Neural cell (in vitro differentiated cells): ENCODE results near the gene CNPPD1. TPM values are rescaled to one million over a fixed set of nuclear protein-coding genes. Genes with fewer than 3 reads are reported as not detected.

Source experiments
- H2AFZ ChIP-seq: fragments of 200-600, 300-800 bp; sonication (generic), shearing (Covaris generic); 2 replicates; pipeline ENCODE4 v1.6.0; 2014; ENCODE audit warnings: low read depth, mild to moderate bottlenecking, antibody characterized with exemption, low read length, moderate library complexity
- H3F3A ChIP-seq: fragments of 200-600 bp; shearing (Covaris generic); 2 replicates; pipeline ENCODE4 v1.6.1; 2016; ENCODE audit warnings: mild to moderate bottlenecking, moderate library complexity, mixed read lengths, antibody characterized with exemption, low read length; ENCODE audit not compliant: insufficient read depth, poor library complexity, severe bottlenecking
- H3K27ac ChIP-seq: fragments of 200-600, 300-800 bp; sonication (generic), shearing (Covaris generic); 2 replicates; pipeline ENCODE4 v1.5.1; 2014; ENCODE audit warnings: mild to moderate bottlenecking, low read length, moderate library complexity
- H3K27me3 ChIP-seq: fragments of 300-800, 200-600 bp; sonication (generic), shearing (Covaris generic); 2 replicates; pipeline ENCODE4 v1.6.0; 2014; ENCODE audit warnings: mild to moderate bottlenecking, low read depth, low read length, moderate library complexity; ENCODE audit not compliant: insufficient read depth
- H3K36me3 ChIP-seq: fragments of 300-800, 200-600 bp; sonication (generic), shearing (Covaris generic); 2 replicates; pipeline ENCODE4 v1.5.1; 2014; ENCODE audit warnings: mild to moderate bottlenecking, antibody characterized with exemption, low read length, moderate library complexity; ENCODE audit not compliant: insufficient read depth
- H3K4me2 ChIP-seq: fragments of 300-800, 200-600 bp; sonication (generic), shearing (Covaris generic); 2 replicates; pipeline ENCODE4 v1.6.0; 2014; ENCODE audit warnings: mild to moderate bottlenecking, low read length
- H3K4me3 ChIP-seq: fragments of 300-800, 200-600 bp; sonication (generic), shearing (Covaris generic); 2 replicates; pipeline ENCODE4 v1.5.1; 2014; ENCODE audit warnings: mild to moderate bottlenecking, low read length, moderate library complexity
- H3K79me2 ChIP-seq: fragments of 200-600 bp; shearing (Covaris generic); replicated peaks from 2 replicates; pipeline ENCODE4 v1.6.0; 2014; ENCODE audit warnings: mild to moderate bottlenecking, low read length, moderate library complexity; ENCODE audit not compliant: insufficient read depth
- H3K9ac ChIP-seq: fragments of 300-800, 200-600 bp; sonication (generic), shearing (Covaris generic); 2 replicates; pipeline ENCODE4 v1.6.1; 2016; ENCODE audit warnings: mild to moderate bottlenecking, low read length, mixed read lengths
- H3K9me2 ChIP-seq: fragments of 200-600 bp; shearing (Covaris generic); 2 replicates; pipeline ENCODE4 v1.6.1; 2016; ENCODE audit warnings: mild to moderate bottlenecking, low read length, mixed read lengths; ENCODE audit not compliant: insufficient read depth
- H3K9me3 ChIP-seq: fragments of 200-600, 300-800 bp; sonication (generic), shearing (Covaris generic); 2 replicates; pipeline ENCODE4 v1.6.1; 2016; ENCODE audit warnings: mild to moderate bottlenecking, mixed run types, low read length, moderate library complexity, mixed read lengths
- H4K20me1 ChIP-seq: fragments of 200-600 bp; shearing (Covaris generic); 2 replicates; pipeline ENCODE4 v1.6.1; 2016; ENCODE audit warnings: mild to moderate bottlenecking, mixed run types; ENCODE audit not compliant: insufficient read depth
- CTCF ChIP-seq: fragments of 450-650 bp; IDR thresholded peaks from 2 replicates; pipeline ENCODE4 v1.5.1; 2014; ENCODE audit warnings: antibody characterized with exemption, mild to moderate bottlenecking, moderate library complexity; ENCODE audit not compliant: poor library complexity, severe bottlenecking
- EP300 ChIP-seq: fragments of 450-650 bp; conservative IDR thresholded peaks from 2 replicates; pipeline ENCODE4 v1.6.1; 2014; ENCODE audit warnings: antibody characterized with exemption, mild to moderate bottlenecking, moderate library complexity; ENCODE audit not compliant: poor library complexity, severe bottlenecking
- EZH2 ChIP-seq: fragments of 200-600, 300-800 bp; shearing (Covaris generic), sonication (generic); IDR thresholded peaks from 2 replicates; pipeline ENCODE4 v1.6.1; 2014; ENCODE audit warnings: antibody characterized with exemption, low read length, borderline replicate concordance, mild to moderate bottlenecking; ENCODE audit not compliant: insufficient read depth, poor library complexity, severe bottlenecking
- MXI1 ChIP-seq: fragments of 450-650 bp; conservative IDR thresholded peaks from 2 replicates; pipeline ENCODE4 v1.6.1; 2014; ENCODE audit warnings: antibody characterized with exemption, mild to moderate bottlenecking; ENCODE audit not compliant: poor library complexity, severe bottlenecking
- POLR2AphosphoS5 ChIP-seq: IDR thresholded peaks from 2 replicates; pipeline ENCODE4 v1.6.1; 2012
- RAD21 ChIP-seq: fragments of 450-650 bp; conservative IDR thresholded peaks from 2 replicates; pipeline ENCODE4 v1.6.1; 2014; ENCODE audit warnings: antibody characterized with exemption, mild to moderate bottlenecking, moderate library complexity
- REST ChIP-seq: IDR thresholded peaks from 2 replicates; pipeline ENCODE4 v1.6.1; 2012; ENCODE audit warnings: borderline replicate concordance
- SMC3 ChIP-seq: fragments of 450-650 bp; conservative IDR thresholded peaks from 2 replicates; pipeline ENCODE4 v1.6.1; 2014; ENCODE audit warnings: antibody characterized with exemption, mild to moderate bottlenecking, moderate library complexity; ENCODE audit not compliant: poor library complexity
- TAF1 ChIP-seq: IDR thresholded peaks from 2 replicates; pipeline ENCODE4 v1.6.1; 2012; ENCODE audit warnings: low read depth
- polyA plus RNA-seq: library from polyadenylated mRNA; depleted of rRNA; stranded (reverse); fragments of >200 nt; gene quantifications from 2 replicates; pipeline ENCODE4 v1.2.3, GENCODE V29; 2014

CNPPD1 gene
- polyA plus RNA-seq, 1 donor from 2014 or later = 89.1 TPM

- Histone ChIP-seq H3K9me2 (no peaks in the 10 kb centered on the region), H3K36me3 (peaks cover 5% of the 10 kb centered on the region)
Measured at GRCh38 chr2:219142329-219142728, 34.4 kb downstream of the CNPPD1 start.

GRCh38 chr2:219140722-219141121 is 36.0 kb downstream of the CNPPD1 start:
- no peaks in the 10 kb centered on the region for H3K9me3 ChIP-seq
- no peak overlapping the region for H3K4me3 ChIP-seq
- no peaks in the 10 kb centered on the region for H3K27me3 ChIP-seq
- H3K36me3 ChIP-seq = no peaks in the 10 kb centered on the region
- no peak for TF ChIP-seq SMC3
- no peak for TF ChIP-seq CTCF
- TF ChIP-seq TAF1 = no peak
- TF ChIP-seq RAD21 = no peak
- no peak for TF ChIP-seq REST
- no peak for TF ChIP-seq MXI1
- no peak for TF ChIP-seq EZH2
- no peak for TF ChIP-seq EP300
- no peak for TF ChIP-seq POLR2AphosphoS5
- H3K27ac ChIP-seq = no peak overlapping the region
- no peaks in the 10 kb centered on the region for H3K9me2 ChIP-seq
- no peak overlapping the region for H3K9ac ChIP-seq
- H3K79me2 ChIP-seq = no peaks in the 10 kb centered on the region
- no peak overlapping the region for H3K4me2 ChIP-seq
- no peaks in the 10 kb centered on the region for H3F3A ChIP-seq
- H2AFZ ChIP-seq = no peak overlapping the region
- no peaks in the 10 kb centered on the region for H4K20me1 ChIP-seq

More at GRCh38 chr2:219142329-219142728, 34.4 kb downstream of the CNPPD1 start:
- Histone ChIP-seq H3K27ac (no peak overlapping the region), H3K4me2 (no peak overlapping the region), H2AFZ (no peak overlapping the region), H4K20me1 (no peaks in the 10 kb centered on the region), H3F3A (no peaks in the 10 kb centered on the region), H3K79me2 (no peaks in the 10 kb centered on the region), H3K27me3 (no peaks in the 10 kb centered on the region), H3K4me3 (no peak overlapping the region), H3K9ac (no peak overlapping the region), H3K9me3 (no peaks in the 10 kb centered on the region)
- no peak for TF ChIP-seq EP300
- TF ChIP-seq POLR2AphosphoS5 = no peak
- no peak for TF ChIP-seq RAD21
- TF ChIP-seq TAF1 = no peak
- no peak for TF ChIP-seq REST
